Tibial nerve (tissue), 4 donors: ENCODE results near the gene MCM3AP.

ENCODE experiments used
- EP300 ChIP-seq, 2 donors: sonication (generic); formaldehyde crosslinking; IDR thresholded peaks; one replicate each; pipeline ENCODE4 v1.6.1; 2017; ENCODE audit warnings: antibody characterized with exemption in 2 of 2, mild to moderate bottlenecking in 1 of 2
- POLR2A ChIP-seq, 2 donors: fragments of 450-650 bp; IDR thresholded peaks; one replicate each; pipeline ENCODE4 v1.6.1; 2017; ENCODE audit warnings: antibody characterized with exemption in 2 of 2, mild to moderate bottlenecking in 2 of 2, moderate library complexity in 2 of 2
- TF ChIP-seq, protein P1 (sequence below), 5 experiments: fragments of 200-600 bp in 3 of 5; fragments of 450-650 bp in 2 of 5; sonication (generic) in 3 of 5; IDR thresholded peaks; one replicate each; pipeline ENCODE4 v1.5.1; 2016 to 2019; ENCODE audit warnings: antibody characterized with exemption in 5 of 5, mild to moderate bottlenecking in 3 of 5, moderate library complexity in 2 of 5

GRCh38 chr21:46185716-46186115 lies 99.7 kb downstream of the MCM3AP start:
- TF ChIP-seq, protein P1, sequence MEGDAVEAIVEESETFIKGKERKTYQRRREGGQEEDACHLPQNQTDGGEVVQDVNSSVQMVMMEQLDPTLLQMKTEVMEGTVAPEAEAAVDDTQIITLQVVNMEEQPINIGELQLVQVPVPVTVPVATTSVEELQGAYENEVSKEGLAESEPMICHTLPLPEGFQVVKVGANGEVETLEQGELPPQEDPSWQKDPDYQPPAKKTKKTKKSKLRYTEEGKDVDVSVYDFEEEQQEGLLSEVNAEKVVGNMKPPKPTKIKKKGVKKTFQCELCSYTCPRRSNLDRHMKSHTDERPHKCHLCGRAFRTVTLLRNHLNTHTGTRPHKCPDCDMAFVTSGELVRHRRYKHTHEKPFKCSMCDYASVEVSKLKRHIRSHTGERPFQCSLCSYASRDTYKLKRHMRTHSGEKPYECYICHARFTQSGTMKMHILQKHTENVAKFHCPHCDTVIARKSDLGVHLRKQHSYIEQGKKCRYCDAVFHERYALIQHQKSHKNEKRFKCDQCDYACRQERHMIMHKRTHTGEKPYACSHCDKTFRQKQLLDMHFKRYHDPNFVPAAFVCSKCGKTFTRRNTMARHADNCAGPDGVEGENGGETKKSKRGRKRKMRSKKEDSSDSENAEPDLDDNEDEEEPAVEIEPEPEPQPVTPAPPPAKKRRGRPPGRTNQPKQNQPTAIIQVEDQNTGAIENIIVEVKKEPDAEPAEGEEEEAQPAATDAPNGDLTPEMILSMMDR (IDR thresholded peaks at IDR 0.05): no peak
- TF ChIP-seq EP300 (IDR thresholded peaks at IDR 0.05): no peak
- no peak for TF ChIP-seq POLR2A (IDR thresholded peaks at IDR 0.05)
